Smooth muscle cell (in vitro differentiated cells): ENCODE data around the gene ZFP36L1. TPM values are rescaled to one million over a fixed set of nuclear protein-coding genes. Genes with fewer than 3 reads are reported as not detected.

Source experiments
- DNase-seq: peaks from one replicate; lab custom pipeline; 2025; ENCODE audit not compliant: unreplicated experiment; lab: John Stamatoyannopoulos, UW
- H2AFZ ChIP-seq: fragments of 200-600 bp; sonication (generic); 2 replicates; pipeline ENCODE4 v1.6.0; 2016; ENCODE audit warnings: antibody characterized with exemption, low read depth, mild to moderate bottlenecking
- H3F3A ChIP-seq: fragments of 200-600 bp; sonication (generic); 2 replicates; pipeline ENCODE4 v1.6.0; 2017; ENCODE audit warnings: antibody characterized with exemption, low read depth
- H3K27ac ChIP-seq: fragments of 200-600 bp; sonication (generic); 2 replicates; pipeline ENCODE4 v1.5.1; 2016; ENCODE audit warnings: low read depth, mild to moderate bottlenecking
- H3K27me3 ChIP-seq: fragments of 200-600 bp; sonication (generic); 2 replicates; pipeline ENCODE4 v1.6.1; 2016; ENCODE audit warnings: low read depth, mild to moderate bottlenecking
- H3K36me3 ChIP-seq: fragments of 200-600 bp; sonication (generic); 2 replicates; pipeline ENCODE4 v1.5.1; 2016; ENCODE audit warnings: low read depth
- H3K4me1 ChIP-seq: fragments of 200-600 bp; sonication (generic); 2 replicates; pipeline ENCODE4 v1.5.1; 2016; ENCODE audit warnings: low read depth
- H3K4me2 ChIP-seq: fragments of 200-600 bp; sonication (generic); 2 replicates; pipeline ENCODE4 v1.6.0; 2016; ENCODE audit warnings: mild to moderate bottlenecking
- H3K4me3 ChIP-seq: fragments of 200-600 bp; sonication (generic); 2 replicates; pipeline ENCODE4 v1.5.1; 2016; ENCODE audit warnings: mild to moderate bottlenecking
- H3K79me2 ChIP-seq: fragments of 200-600 bp; sonication (generic); 2 replicates; pipeline ENCODE4 v1.6.0; 2016; ENCODE audit warnings: low read depth, mild to moderate bottlenecking
- H3K9ac ChIP-seq: fragments of 200-600 bp; sonication (generic); 2 replicates; pipeline ENCODE4 v1.6.0; 2016; ENCODE audit warnings: low read depth
- H3K9me3 ChIP-seq: fragments of 200-600 bp; sonication (generic); replicated peaks from 2 replicates; pipeline ENCODE4 v1.5.1; 2016; ENCODE audit warnings: low read depth
- H4K20me1 ChIP-seq: fragments of 200-600 bp; sonication (generic); 2 replicates; pipeline ENCODE4 v1.6.0; 2016; ENCODE audit warnings: low read depth
- CTCF ChIP-seq: fragments of 200-600 bp; sonication (generic); IDR thresholded peaks from 2 replicates; pipeline ENCODE4 v1.5.1; 2017; ENCODE audit warnings: borderline replicate concordance, mild to moderate bottlenecking, antibody characterized with exemption; ENCODE audit not compliant: insufficient read depth, poor library complexity, severe bottlenecking
- WGBS: methylation state at CpG from one replicate; pipeline ENCODE4 v1.1.7; 2016; ENCODE audit warnings: low lambda C conversion rate; 5-methylcytosine and 5-hydroxymethylcytosine counted together
- polyA plus RNA-seq: library from polyadenylated mRNA; unstranded; fragments of >200 nt; fragmentation: Nextera tagmentation; extraction: Ambion mirVana; gene quantifications from 2 replicates; pipeline ENCODE4 v1.2.1, GENCODE V29; 2016
- total RNA-seq: library from RNA; depleted of rRNA; stranded (reverse); fragments of >200 nt; gene quantifications from 2 replicates; pipeline ENCODE4 v1.2.3, GENCODE V29; 2014

The ZFP36L1 gene
- total and polyA plus RNA-seq, 2 experiments from 2014 or later: 166 to 418 TPM

GRCh38 chr14:68825729-68826128 is 32.9 kb upstream of the ZFP36L1 start:
- WGBS: 90% methylated on average over 3 of the region's 3 CpGs

GRCh38 chr14:68824517-68825347 is 31.9 kb upstream of the ZFP36L1 start:
- Histone ChIP-seq H3K27ac (no peak overlapping the region), H3K9me3 (no peaks in the 10 kb centered on the region), H3K9ac (no peak overlapping the region), H2AFZ (no peak overlapping the region), H3K79me2 (no peaks in the 10 kb centered on the region), H3K4me3 (no peak overlapping the region), H3F3A (no peaks in the 10 kb centered on the region), H3K4me1 (no peaks in the 10 kb centered on the region), H3K27me3 (no peaks in the 10 kb centered on the region), H3K4me2 (peak overlapping the region; percentile 45), H3K36me3 (no peaks in the 10 kb centered on the region), H4K20me1 (no peaks in the 10 kb centered on the region)
- no peak for DNase-seq
- WGBS: 23% methylated on average over 11 of the region's 11 CpGs
- peak; percentile 85 for TF ChIP-seq CTCF

More at GRCh38 chr14:68825729-68826128, 32.9 kb upstream of the ZFP36L1 start:
- Histone ChIP-seq H3K79me2 (no peaks in the 10 kb centered on the region), H4K20me1 (no peaks in the 10 kb centered on the region), H2AFZ (no peak overlapping the region), H3K9me3 (no peaks in the 10 kb centered on the region), H3K36me3 (no peaks in the 10 kb centered on the region), H3K27ac (no peak overlapping the region), H3K4me1 (no peaks in the 10 kb centered on the region), H3K9ac (no peak overlapping the region), H3K4me2 (no peak overlapping the region), H3K4me3 (no peak overlapping the region), H3F3A (no peaks in the 10 kb centered on the region), H3K27me3 (no peaks in the 10 kb centered on the region)
- no peak for DNase-seq
- TF ChIP-seq CTCF: no peak

- no peaks in the 10 kb centered on the region for H3F3A ChIP-seq
- no peak overlapping the region for H3K9ac ChIP-seq
- 100% methylated on average over 1 of the region's 1 CpG for WGBS
- no peak for DNase-seq
- no peaks in the 10 kb centered on the region for H3K79me2 ChIP-seq
- no peak for TF ChIP-seq CTCF
- H3K27me3 ChIP-seq: no peaks in the 10 kb centered on the region
- no peak overlapping the region for H3K4me3 ChIP-seq
- no peaks in the 10 kb centered on the region for H3K36me3 ChIP-seq
- no peak overlapping the region for H3K27ac ChIP-seq
- no peaks in the 10 kb centered on the region for H3K9me3 ChIP-seq
- H3K4me1 ChIP-seq: no peaks in the 10 kb centered on the region
- no peak overlapping the region for H3K4me2 ChIP-seq
- H2AFZ ChIP-seq: no peak overlapping the region
- H4K20me1 ChIP-seq: no peaks in the 10 kb centered on the region
These were observed 31.3 kb upstream of the ZFP36L1 start for GRCh38 chr14:68824207-68824516.
